Ammon's horn (tissue), 1 donor: ENCODE measurements around the gene KRT83.
"Not testable (repeated sequence)": the region's sequence is repeated elsewhere in the genome, so short reads cannot be mapped to it uniquely, and the experiment has no call there.

ENCODE experiments used
- DNase-seq: peaks from one replicate; pipeline ENCODE4 v3.0.0-alpha.2; 2016; ENCODE audit warnings: low spot score

KRT83 gene

GRCh38 chr12:52286857-52287785 lies 34.1 kb downstream of the KRT83 start:
- DNase-seq: not testable (repeated sequence)

DNA sequence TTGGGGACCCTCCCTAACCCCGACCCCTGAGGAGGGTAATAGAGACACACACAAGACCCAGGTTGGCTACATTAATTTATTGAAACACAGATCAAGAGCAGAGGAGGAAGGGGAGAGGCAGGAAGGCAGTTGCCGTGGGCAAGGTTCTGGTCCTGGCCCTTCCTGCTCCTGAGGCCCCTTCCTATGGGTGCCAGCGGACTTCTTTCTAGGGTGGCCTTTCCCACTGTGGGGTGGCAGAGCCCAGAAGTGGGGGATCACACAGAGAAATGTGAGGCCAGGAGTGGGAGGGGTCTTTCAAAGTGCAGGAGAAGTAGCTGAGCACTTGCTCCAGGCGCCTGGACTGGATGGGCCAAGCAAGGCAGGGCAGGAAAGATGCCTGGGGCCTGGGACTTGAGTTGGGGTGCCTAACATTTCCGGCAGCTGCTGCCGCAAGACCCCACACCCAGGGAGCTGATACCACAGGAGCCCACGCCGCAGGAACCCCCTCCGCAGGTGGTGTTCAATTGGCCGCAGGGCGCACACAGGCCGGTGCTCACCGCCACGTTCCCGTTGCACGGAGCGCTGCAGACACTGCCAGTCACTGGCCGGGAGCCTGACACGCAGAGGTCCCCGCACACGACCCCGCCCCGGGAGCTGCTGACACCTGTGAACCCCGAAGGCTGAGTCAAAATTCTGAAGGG lies 35.2 kb downstream of the KRT83 start:
- no peak for DNase-seq

DNA sequence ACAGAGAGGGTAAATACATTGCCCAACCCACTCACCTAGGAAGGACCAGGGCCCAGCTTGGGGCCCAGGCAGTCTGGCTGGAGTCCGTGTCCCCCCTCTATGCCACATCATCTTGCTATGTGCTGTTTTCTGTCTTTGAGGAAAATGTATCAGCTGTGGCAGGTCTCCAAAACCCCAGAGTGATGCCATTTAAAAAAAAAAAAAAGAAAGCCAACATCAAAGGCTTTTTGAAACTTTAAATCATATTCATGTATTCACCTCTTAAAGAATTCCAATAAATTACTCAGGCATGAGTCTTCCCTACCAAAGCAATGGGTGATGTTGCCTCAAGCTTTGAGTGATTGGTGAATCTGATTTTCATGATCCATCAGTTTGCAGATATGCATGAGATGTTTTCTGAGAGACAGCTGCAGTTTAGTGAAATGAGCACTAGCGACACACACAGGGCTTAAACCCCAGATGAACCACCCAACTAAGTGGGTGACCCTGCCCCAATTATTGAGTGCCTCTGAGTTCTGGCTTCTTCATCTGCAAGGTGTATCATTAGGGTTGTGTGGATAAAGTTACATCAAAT lies 35.9 kb downstream of the KRT83 start:
- no peak for DNase-seq

DNA sequence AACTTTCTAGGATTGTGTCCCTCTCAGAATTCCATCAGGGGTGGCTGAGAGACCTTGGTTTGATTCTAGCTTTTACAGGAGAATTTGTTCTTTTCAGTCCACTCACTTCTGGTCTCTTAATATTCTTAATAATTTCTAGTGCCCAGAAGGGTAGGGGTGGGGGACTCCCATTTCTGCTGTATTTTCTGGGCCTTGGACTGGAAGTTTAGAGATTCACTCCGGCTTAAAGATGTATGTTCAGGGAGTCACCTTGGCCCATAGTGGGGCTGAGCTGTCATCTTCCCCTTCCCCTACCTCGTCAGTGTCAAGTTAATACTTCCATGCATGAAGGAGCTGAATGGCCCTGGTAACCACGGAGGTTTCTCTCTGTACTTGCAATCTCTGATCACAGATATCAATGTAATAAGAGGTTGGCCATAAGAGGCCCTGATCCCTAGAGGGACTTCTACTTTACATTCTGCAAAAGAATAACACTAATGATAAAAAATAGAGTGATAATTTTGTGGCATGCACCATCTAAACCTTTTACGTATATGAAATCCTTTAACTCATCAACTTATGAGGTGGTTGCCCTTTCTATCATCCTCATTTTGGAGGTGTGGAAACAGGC lies 36.5 kb downstream of the KRT83 start:
- no peak for DNase-seq

GRCh38 chr12:52280796-52281560 lies 40.2 kb downstream of the KRT83 start:
- DNase-seq: no peak

GRCh38 chr12:52280319-52280795 lies 40.8 kb downstream of the KRT83 start:
- DNase-seq: no peak

GRCh38 chr12:52279422-52280318 lies 41.5 kb downstream of the KRT83 start:
- DNase-seq: no peak

DNA sequence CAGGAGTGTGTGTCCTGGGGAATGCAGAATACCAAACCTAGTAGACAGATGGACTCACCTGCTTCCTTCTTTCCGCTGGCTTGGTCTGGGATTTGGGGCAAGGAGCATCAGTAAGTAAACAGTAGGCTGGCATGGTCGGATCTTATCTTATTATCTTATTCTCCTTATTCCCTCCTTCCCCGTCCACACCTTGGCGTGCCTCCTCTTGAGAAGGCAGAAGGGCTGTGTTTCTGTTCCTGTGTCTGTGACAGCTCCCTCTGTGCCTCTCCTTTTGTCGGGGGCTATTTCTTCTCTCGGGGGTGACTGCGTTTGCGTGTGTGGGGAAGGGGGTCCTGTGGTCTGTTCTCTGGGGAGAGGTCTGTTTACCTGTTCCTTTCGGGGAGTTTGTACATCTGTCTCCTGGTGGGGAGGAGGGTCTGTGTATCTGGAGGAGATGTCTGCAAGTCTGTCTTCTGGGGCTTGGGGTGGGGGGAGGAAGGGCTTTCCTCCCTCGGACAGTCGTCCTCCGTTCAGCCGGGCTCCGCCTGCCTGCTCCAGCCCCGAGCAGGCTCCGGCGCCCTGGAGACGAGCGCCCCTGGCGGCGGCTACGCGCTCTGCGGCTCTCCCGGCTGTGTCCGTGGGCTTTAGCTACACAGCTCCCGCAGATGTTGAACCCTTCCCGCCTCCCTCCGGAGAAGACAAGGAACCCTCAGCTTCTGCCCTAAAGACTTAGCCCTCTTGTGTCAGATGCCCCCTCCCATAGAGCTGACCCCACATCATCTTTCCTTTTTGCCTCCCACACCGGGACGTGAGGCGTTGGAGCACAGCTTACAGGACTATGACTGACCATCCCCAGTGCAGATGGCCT lies 42.4 kb downstream of the KRT83 start:
- peak; percentile 70 for DNase-seq

- no peak for DNase-seq
These were observed 43.5 kb downstream of the KRT83 start for GRCh38 chr12:52277486-52278245.

DNA sequence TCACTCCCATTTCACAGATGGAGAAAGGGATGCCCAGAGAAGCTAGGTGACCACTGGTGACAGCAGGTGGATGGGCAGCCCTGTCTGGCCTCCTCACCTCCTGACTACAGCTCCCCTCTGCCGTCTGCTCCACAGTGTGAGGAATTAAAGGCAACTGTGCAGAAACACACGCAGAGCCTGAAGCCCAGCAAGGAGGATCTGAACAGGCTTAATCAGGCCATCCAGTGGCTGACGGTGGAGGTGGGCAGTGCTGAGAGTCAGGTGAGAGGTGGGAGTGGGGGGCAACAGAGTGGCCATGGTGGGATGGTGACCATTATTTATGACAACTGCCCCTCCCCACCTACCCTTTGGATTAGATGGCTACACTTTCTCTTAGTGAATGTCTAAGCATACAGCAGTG lies 45.5 kb downstream of the KRT83 start:
- DNase-seq: no peak

- no peak for DNase-seq
These were observed 46.6 kb downstream of the KRT83 start, which contains the start of gene KRT86 for GRCh38 chr12:52274521-52275120. Gene KRT86, plus strand, starts transcription at chr12:52274645. Its CDS starts 27,272 bp downstream, at chr12:52301917.

- DNase-seq: no peak
These were observed 50.0 kb downstream of the KRT83 start for GRCh38 chr12:52271158-52271557.

DNA sequence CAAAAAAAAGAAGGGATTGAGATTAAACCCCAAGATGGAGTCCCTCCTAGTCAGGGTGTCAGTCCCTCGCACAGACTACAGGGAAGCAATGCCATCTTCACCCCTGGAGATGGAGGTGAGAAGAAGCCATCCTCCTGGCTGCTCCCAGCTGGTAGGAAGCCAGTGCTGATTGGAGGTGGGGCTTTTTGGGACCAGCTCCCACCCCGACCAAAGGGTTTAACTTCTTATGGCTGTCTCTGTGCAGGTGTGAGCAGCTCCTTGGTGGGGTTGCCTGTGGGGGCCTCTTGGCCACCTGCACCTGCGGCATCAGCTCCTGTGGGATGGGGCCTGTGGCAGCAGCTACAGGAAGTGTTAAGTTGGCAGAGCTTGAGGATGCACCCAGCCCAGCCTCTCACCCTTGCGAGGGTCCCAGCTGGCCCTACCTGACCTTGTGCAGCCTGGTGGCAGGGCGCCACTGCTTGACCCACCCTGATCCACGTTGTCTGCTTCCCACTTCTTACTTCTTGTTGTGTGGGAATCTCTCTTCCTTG lies 50.6 kb downstream of the KRT83 start:
- no peak for DNase-seq

DNA sequence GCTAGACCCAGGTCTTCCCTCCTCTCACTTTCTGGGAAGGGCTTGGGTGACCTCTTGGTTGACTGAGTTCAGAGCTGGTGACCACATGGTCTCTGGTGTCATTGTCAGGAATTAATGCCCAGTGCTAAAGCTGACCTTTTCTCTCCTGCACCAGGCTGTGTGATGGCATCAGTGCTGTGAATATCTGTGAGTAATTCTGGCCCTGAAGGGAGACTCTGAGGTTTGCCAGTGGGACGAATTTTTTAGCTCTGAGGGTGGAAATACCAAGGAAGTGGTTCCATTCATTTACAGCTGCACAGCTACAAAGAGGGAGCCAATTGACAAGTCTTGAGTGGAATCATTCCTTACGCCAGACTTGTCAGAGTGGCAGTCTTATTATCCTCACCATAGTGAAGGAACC lies 53.0 kb downstream of the KRT83 start:
- DNase-seq: no peak

DNA sequence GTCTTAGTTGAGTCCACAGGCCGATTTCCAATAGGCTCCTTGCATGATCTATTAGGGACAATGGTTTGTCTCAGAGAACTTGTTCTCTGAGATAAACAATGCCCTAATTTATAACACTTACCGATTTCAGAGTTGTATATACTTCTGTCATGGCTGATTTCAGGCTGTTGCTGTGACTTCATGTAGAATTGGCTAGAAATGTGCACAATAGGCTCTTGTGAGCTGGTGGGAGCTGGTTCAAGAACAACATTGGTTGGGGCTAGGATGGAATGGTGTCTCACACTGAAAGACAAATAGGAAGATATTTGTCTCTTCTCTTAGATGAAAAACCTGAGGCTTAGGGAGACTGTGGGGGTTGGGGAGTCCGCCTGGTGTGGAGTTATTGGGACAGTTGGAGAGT lies 53.5 kb downstream of the KRT83 start:
- DNase-seq: no peak

- no peak for DNase-seq
These were observed 53.9 kb downstream of the KRT83 start for GRCh38 chr12:52267266-52267665.

- DNase-seq: no peak
These were observed 54.7 kb downstream of the KRT83 start for GRCh38 chr12:52266514-52266913.

DNA sequence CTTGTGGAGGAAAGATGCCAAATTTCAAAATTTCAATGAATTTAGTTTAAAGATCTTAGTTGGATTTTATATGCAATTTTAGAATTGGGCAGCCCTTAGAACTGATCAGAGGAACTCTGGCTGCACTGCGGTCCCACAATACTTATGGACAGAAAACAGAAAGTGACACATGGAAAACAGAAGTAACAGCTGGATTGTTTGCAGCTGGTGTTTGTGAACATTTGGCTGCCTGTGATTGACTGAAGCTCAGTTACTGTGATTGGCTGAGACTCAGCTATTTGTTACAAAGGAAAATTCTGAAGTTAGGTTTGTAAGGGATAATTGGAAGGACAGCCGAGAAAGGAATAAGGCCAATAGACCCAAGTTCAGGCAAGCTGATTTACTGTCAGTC lies 56.8 kb downstream of the KRT83 start:
- peak; percentile 68 for DNase-seq
